ENCODE results near the gene BACE1. TPM values are rescaled to one million over a fixed set of nuclear protein-coding genes. Genes with fewer than 3 reads are reported as not detected.
"Not testable (repeated sequence)": the region's sequence is repeated elsewhere in the genome, so short reads cannot be mapped to it uniquely, and the experiment has no call there.

Gene BACE1
- total RNA-seq = 28.2 TPM

GRCh38 chr11:117316197-117316961 lies at the start of gene BACE1:
BACE1 (minus strand) TSS chr11:117316256; CDS start chr11:117315795, 461 bp downstream.
- DNase-seq (ENCODE audit: low spot score) = peak; percentile 82

- DNase-seq (ENCODE audit: low spot score) = no peak
Observed at GRCh38 chr11:117361432-117361831, 45.4 kb upstream of the BACE1 start.

- DNase-seq (ENCODE audit: low spot score) = no peak
Observed at GRCh38 chr11:117356126-117356890, 40.3 kb upstream of the BACE1 start.

- DNase-seq (ENCODE audit: low spot score) = no peak
Observed at GRCh38 chr11:117354550-117354949, 38.5 kb upstream of the BACE1 start.

GRCh38 chr11:117345039-117345438 lies 29.0 kb upstream of the BACE1 start:
- DNase-seq (ENCODE audit: low spot score) = no peak

- no peak for DNase-seq (ENCODE audit: low spot score)
Observed at GRCh38 chr11:117337076-117337475, 21.0 kb upstream of the BACE1 start.

- no peak for DNase-seq (ENCODE audit: low spot score)
Observed at GRCh38 chr11:117335399-117335798, 19.3 kb upstream of the BACE1 start.

GRCh38 chr11:117334896-117335295 lies 18.8 kb upstream of the BACE1 start:
- DNase-seq (ENCODE audit: low spot score) = no peak

GRCh38 chr11:117333917-117334316 lies 17.9 kb upstream of the BACE1 start:
- no peak for DNase-seq (ENCODE audit: low spot score)

- DNase-seq (ENCODE audit: low spot score) = no peak
Observed at GRCh38 chr11:117332843-117333242, 16.8 kb upstream of the BACE1 start.

- DNase-seq (ENCODE audit: low spot score) = peak; percentile 47
Observed at GRCh38 chr11:117328375-117329010, 12.4 kb upstream of the BACE1 start.

- peak; percentile 96 for DNase-seq (ENCODE audit: low spot score)
Observed at GRCh38 chr11:117327567-117328374, 11.7 kb upstream of the BACE1 start, which contains the start of gene CEP164. CEP164 (plus strand) TSS chr11:117327854; CDS start chr11:117338587, 10,733 bp downstream.

- not testable (repeated sequence) for DNase-seq (ENCODE audit: low spot score)
Observed at GRCh38 chr11:117327255-117327566, 11.2 kb upstream of the BACE1 start.

- DNase-seq (ENCODE audit: low spot score) = no peak
Observed at GRCh38 chr11:117319214-117319840, 3.3 kb upstream of the BACE1 start.

GRCh38 chr11:117318738-117319137 lies 2.7 kb upstream of the BACE1 start:
- no peak for DNase-seq (ENCODE audit: low spot score)

- no peak for DNase-seq (ENCODE audit: low spot score)
Observed at GRCh38 chr11:117315285-117316196, 515 bp downstream of the BACE1 start.

- DNase-seq (ENCODE audit: low spot score) = no peak
Observed at GRCh38 chr11:117314840-117315239, 1.2 kb downstream of the BACE1 start.

- no peak for DNase-seq (ENCODE audit: low spot score)
Observed at GRCh38 chr11:117313828-117314768, 2.0 kb downstream of the BACE1 start.

GRCh38 chr11:117313091-117313490 lies 3.0 kb downstream of the BACE1 start:
- no peak for DNase-seq (ENCODE audit: low spot score)
